NCI-H460 (cell line): ENCODE measurements around the gene SLC9A8. TPM values are rescaled to one million over a fixed set of nuclear protein-coding genes. Genes with fewer than 3 reads are reported as not detected.
"Not testable (repeated sequence)": the region's sequence is repeated elsewhere in the genome, so short reads cannot be mapped to it uniquely, and the experiment has no call there.

Experiments
- DNase-seq: peaks from one replicate; pipeline ENCODE4 v3.0.0-alpha.2; 2016; ENCODE audit warnings: low read depth; ENCODE audit errors: extremely low read depth
- total RNA-seq: library from RNA; depleted of rRNA; stranded (reverse); fragments of >200 nt; shearing (Covaris generic); gene quantifications from 2 replicates; pipeline ENCODE4 v1.2.3, GENCODE V29; 2014

Gene SLC9A8
- total RNA-seq, 1 experiment from 2014 or later: 8.5 TPM

GRCh38 chr20:49845060-49845459, 32.4 kb downstream of the SLC9A8 start:
- no peak for DNase-seq

GRCh38 chr20:49846206-49846807, 33.7 kb downstream of the SLC9A8 start:
- peak; percentile 59 for DNase-seq

- DNase-seq: no peak
Measured at GRCh38 chr20:49850463-49851230, 38.0 kb downstream of the SLC9A8 start.

- no peak for DNase-seq
Measured at GRCh38 chr20:49851231-49851705, 38.6 kb downstream of the SLC9A8 start.

GRCh38 chr20:49851991-49852390, 39.4 kb downstream of the SLC9A8 start:
- no peak for DNase-seq

GRCh38 chr20:49852522-49853080, 40.0 kb downstream of the SLC9A8 start:
- no peak for DNase-seq

GRCh38 chr20:49853640-49854039, 41.0 kb downstream of the SLC9A8 start:
- DNase-seq: no peak

- DNase-seq: no peak
Measured at GRCh38 chr20:49854190-49854875, 41.7 kb downstream of the SLC9A8 start.

- DNase-seq: no peak
Measured at GRCh38 chr20:49856904-49857303, 44.3 kb downstream of the SLC9A8 start.

GRCh38 chr20:49858076-49858585, 45.5 kb downstream of the SLC9A8 start:
- no peak for DNase-seq

GRCh38 chr20:49859011-49859410, 46.4 kb downstream of the SLC9A8 start:
- no peak for DNase-seq

- DNase-seq: no peak
Measured at GRCh38 chr20:49859807-49860206, 47.2 kb downstream of the SLC9A8 start.

GRCh38 chr20:49861232-49861631, 48.6 kb downstream of the SLC9A8 start:
- DNase-seq: not testable (repeated sequence)

GRCh38 chr20:49862607-49863200, 50.1 kb downstream of the SLC9A8 start:
- DNase-seq: no peak

- no peak for DNase-seq
Measured at GRCh38 chr20:49863666-49864065, 51.0 kb downstream of the SLC9A8 start.

- DNase-seq: no peak
Measured at GRCh38 chr20:49865559-49865958, 52.9 kb downstream of the SLC9A8 start.

GRCh38 chr20:49866051-49866450, 53.4 kb downstream of the SLC9A8 start:
- DNase-seq: no peak

- DNase-seq: no peak
Measured at GRCh38 chr20:49867453-49868215, 55.0 kb downstream of the SLC9A8 start.

- no peak for DNase-seq
Measured at GRCh38 chr20:49868538-49868937, 55.9 kb downstream of the SLC9A8 start.

- no peak for DNase-seq
Measured at GRCh38 chr20:49868964-49869363, 56.3 kb downstream of the SLC9A8 start.
